ENCODE data around the gene CCDC13.

CCDC13 gene

GRCh38 chr3:42796332-42796885 is 23.4 kb upstream of the CCDC13 start:
- H3K9ac ChIP-seq (ENCODE audit: low read length): no peak overlapping the region
- no peak overlapping the region for H3K4me3 ChIP-seq (ENCODE audit: low read length)
- peaks cover 14% of the 10 kb centered on the region for H3K4me1 ChIP-seq (ENCODE audit: control insufficient read depth, insufficient read depth, low read length)
- H3K36me3 ChIP-seq (ENCODE audit: control insufficient read depth, insufficient read depth, low read length, severe bottlenecking): peaks cover 36% of the 10 kb centered on the region
- DNase-seq (ENCODE audit: low read depth): no peak
- H3K27me3 ChIP-seq (replicated peaks; ENCODE audit: control insufficient read depth, insufficient read depth, low read length): no peaks in the 10 kb centered on the region
- H3K9me3 ChIP-seq (ENCODE audit: control insufficient read depth, low read length): no peaks in the 10 kb centered on the region

GRCh38 chr3:42795621-42796181 is 22.6 kb upstream of the CCDC13 start:
- no peak overlapping the region for H3K4me3 ChIP-seq (ENCODE audit: low read length)
- no peak for DNase-seq (ENCODE audit: low read depth)
- peaks cover 7% of the 10 kb centered on the region for H3K4me1 ChIP-seq (ENCODE audit: control insufficient read depth, insufficient read depth, low read length)
- H3K9me3 ChIP-seq (ENCODE audit: control insufficient read depth, low read length): no peaks in the 10 kb centered on the region
- peaks cover 37% of the 10 kb centered on the region for H3K36me3 ChIP-seq (ENCODE audit: control insufficient read depth, insufficient read depth, low read length, severe bottlenecking)
- H3K27me3 ChIP-seq (replicated peaks; ENCODE audit: control insufficient read depth, insufficient read depth, low read length): no peaks in the 10 kb centered on the region
- no peak overlapping the region for H3K9ac ChIP-seq (ENCODE audit: low read length)

- H3K27me3 ChIP-seq (replicated peaks; ENCODE audit: control insufficient read depth, insufficient read depth, low read length): no peaks in the 10 kb centered on the region
- H3K4me1 ChIP-seq (ENCODE audit: control insufficient read depth, insufficient read depth, low read length): peaks cover 7% of the 10 kb centered on the region
- H3K36me3 ChIP-seq (ENCODE audit: control insufficient read depth, insufficient read depth, low read length, severe bottlenecking): peaks cover 65% of the 10 kb centered on the region
- no peak overlapping the region for H3K4me3 ChIP-seq (ENCODE audit: low read length)
- H3K9me3 ChIP-seq (ENCODE audit: control insufficient read depth, low read length): no peaks in the 10 kb centered on the region
- no peak overlapping the region for H3K9ac ChIP-seq (ENCODE audit: low read length)
- DNase-seq (ENCODE audit: low read depth): peak; percentile 13
Observed at GRCh38 chr3:42790714-42791229, 17.7 kb upstream of the CCDC13 start.

GRCh38 chr3:42786631-42787030 is 13.6 kb upstream of the CCDC13 start:
- Histone ChIP-seq H3K4me1 (ENCODE audit: control insufficient read depth, insufficient read depth, low read length) (peaks cover 25% of the 10 kb centered on the region), H3K36me3 (ENCODE audit: control insufficient read depth, insufficient read depth, low read length, severe bottlenecking) (peaks cover 76% of the 10 kb centered on the region), H3K9ac (ENCODE audit: low read length) (no peak overlapping the region), H3K9me3 (ENCODE audit: control insufficient read depth, low read length) (no peaks in the 10 kb centered on the region), H3K27me3 (replicated peaks; ENCODE audit: control insufficient read depth, insufficient read depth, low read length) (no peaks in the 10 kb centered on the region), H3K4me3 (ENCODE audit: low read length) (no peak overlapping the region)
- no peak for DNase-seq (ENCODE audit: low read depth)

GRCh38 chr3:42786212-42786611 is 13.2 kb upstream of the CCDC13 start:
- no peak overlapping the region for H3K4me3 ChIP-seq (ENCODE audit: low read length)
- DNase-seq (ENCODE audit: low read depth): no peak
- peaks cover 74% of the 10 kb centered on the region for H3K36me3 ChIP-seq (ENCODE audit: control insufficient read depth, insufficient read depth, low read length, severe bottlenecking)
- no peaks in the 10 kb centered on the region for H3K9me3 ChIP-seq (ENCODE audit: control insufficient read depth, low read length)
- H3K4me1 ChIP-seq (ENCODE audit: control insufficient read depth, insufficient read depth, low read length): peaks cover 26% of the 10 kb centered on the region
- H3K9ac ChIP-seq (ENCODE audit: low read length): no peak overlapping the region
- H3K27me3 ChIP-seq (replicated peaks; ENCODE audit: control insufficient read depth, insufficient read depth, low read length): no peaks in the 10 kb centered on the region

- Histone ChIP-seq H3K4me3 (ENCODE audit: low read length) (no peak overlapping the region), H3K27me3 (replicated peaks; ENCODE audit: control insufficient read depth, insufficient read depth, low read length) (no peaks in the 10 kb centered on the region), H3K9ac (ENCODE audit: low read length) (peak overlapping the region; percentile 85), H3K4me1 (ENCODE audit: control insufficient read depth, insufficient read depth, low read length) (peaks cover 69% of the 10 kb centered on the region), H3K9me3 (ENCODE audit: control insufficient read depth, low read length) (no peaks in the 10 kb centered on the region), H3K36me3 (ENCODE audit: control insufficient read depth, insufficient read depth, low read length, severe bottlenecking) (peaks cover 44% of the 10 kb centered on the region)
- peak; percentile 92 for DNase-seq (ENCODE audit: low read depth)
Observed at GRCh38 chr3:42780892-42781700, 8.0 kb upstream of the CCDC13 start.

GRCh38 chr3:42780398-42780797 is 7.3 kb upstream of the CCDC13 start:
- no peak for DNase-seq (ENCODE audit: low read depth)
- peak overlapping the region; percentile 85 for H3K9ac ChIP-seq (ENCODE audit: low read length)
- peaks cover 37% of the 10 kb centered on the region for H3K36me3 ChIP-seq (ENCODE audit: control insufficient read depth, insufficient read depth, low read length, severe bottlenecking)
- no peak overlapping the region for H3K4me3 ChIP-seq (ENCODE audit: low read length)
- peaks cover 65% of the 10 kb centered on the region for H3K4me1 ChIP-seq (ENCODE audit: control insufficient read depth, insufficient read depth, low read length)
- no peaks in the 10 kb centered on the region for H3K27me3 ChIP-seq (replicated peaks; ENCODE audit: control insufficient read depth, insufficient read depth, low read length)
- no peaks in the 10 kb centered on the region for H3K9me3 ChIP-seq (ENCODE audit: control insufficient read depth, low read length)

- H3K9me3 ChIP-seq (ENCODE audit: control insufficient read depth, low read length): no peaks in the 10 kb centered on the region
- peak overlapping the region; percentile 85 for H3K9ac ChIP-seq (ENCODE audit: low read length)
Observed at GRCh38 chr3:42778644-42779043, 5.6 kb upstream of the CCDC13 start.

GRCh38 chr3:42773409-42773751 is 327 bp upstream of the CCDC13 start:
- peak overlapping the region; percentile 90 for H3K9ac ChIP-seq (ENCODE audit: low read length)
- no peaks in the 10 kb centered on the region for H3K27me3 ChIP-seq (replicated peaks; ENCODE audit: control insufficient read depth, insufficient read depth, low read length)
- peak overlapping the region; percentile 83 for H3K4me3 ChIP-seq (ENCODE audit: low read length)
- no peaks in the 10 kb centered on the region for H3K9me3 ChIP-seq (ENCODE audit: control insufficient read depth, low read length)
- H3K36me3 ChIP-seq (ENCODE audit: control insufficient read depth, insufficient read depth, low read length, severe bottlenecking): no peaks in the 10 kb centered on the region
- peaks cover 30% of the 10 kb centered on the region for H3K4me1 ChIP-seq (ENCODE audit: control insufficient read depth, insufficient read depth, low read length)
- no peak for DNase-seq (ENCODE audit: low read depth)

More at GRCh38 chr3:42778644-42779043, 5.6 kb upstream of the CCDC13 start:
- peaks cover 53% of the 10 kb centered on the region for H3K4me1 ChIP-seq (ENCODE audit: control insufficient read depth, insufficient read depth, low read length)
- H3K36me3 ChIP-seq (ENCODE audit: control insufficient read depth, insufficient read depth, low read length, severe bottlenecking): peaks cover 24% of the 10 kb centered on the region
- DNase-seq (ENCODE audit: low read depth): peak; percentile 44
- no peak overlapping the region for H3K4me3 ChIP-seq (ENCODE audit: low read length)
- no peaks in the 10 kb centered on the region for H3K27me3 ChIP-seq (replicated peaks; ENCODE audit: control insufficient read depth, insufficient read depth, low read length)

- Histone ChIP-seq H3K9ac (ENCODE audit: low read length) (no peak overlapping the region), H3K4me1 (ENCODE audit: control insufficient read depth, insufficient read depth, low read length) (peaks cover 10% of the 10 kb centered on the region), H3K27me3 (replicated peaks; ENCODE audit: control insufficient read depth, insufficient read depth, low read length) (no peaks in the 10 kb centered on the region), H3K9me3 (ENCODE audit: control insufficient read depth, low read length) (no peaks in the 10 kb centered on the region), H3K4me3 (ENCODE audit: low read length) (no peak overlapping the region), H3K36me3 (ENCODE audit: control insufficient read depth, insufficient read depth, low read length, severe bottlenecking) (no peaks in the 10 kb centered on the region)
- DNase-seq (ENCODE audit: low read depth): no peak
Observed at GRCh38 chr3:42771271-42771670, 1.8 kb downstream of the CCDC13 start.

- no peak overlapping the region for H3K9ac ChIP-seq (ENCODE audit: low read length)
- H3K4me3 ChIP-seq (ENCODE audit: low read length): no peak overlapping the region
- peaks cover 12% of the 10 kb centered on the region for H3K4me1 ChIP-seq (ENCODE audit: control insufficient read depth, insufficient read depth, low read length)
- no peaks in the 10 kb centered on the region for H3K36me3 ChIP-seq (ENCODE audit: control insufficient read depth, insufficient read depth, low read length, severe bottlenecking)
- no peaks in the 10 kb centered on the region for H3K27me3 ChIP-seq (replicated peaks; ENCODE audit: control insufficient read depth, insufficient read depth, low read length)
- H3K9me3 ChIP-seq (ENCODE audit: control insufficient read depth, low read length): no peaks in the 10 kb centered on the region
- no peak for DNase-seq (ENCODE audit: low read depth)
Observed at GRCh38 chr3:42769477-42770131, 3.4 kb downstream of the CCDC13 start.

Data from adipocyte (in vitro differentiated cells).